ENCODE results near the gene DCLK1. TPM values are rescaled to one million over a fixed set of nuclear protein-coding genes. Genes with fewer than 3 reads are reported as not detected.

DCLK1 gene
- total RNA-seq, 4 donors from 2014 or later, result 20.5 to 40.1 (median 28.7) TPM

GRCh38 chr13:36096461-36097416, 34.4 kb downstream of the DCLK1 start:
- peak overlapping the region in 1 of 4 donors; percentile 42 for H3K27ac ChIP-seq (replicated peaks in 1 of 4)
- 92% methylated on average over 5 of the region's 5 CpGs for WGBS
- no peaks in the 10 kb centered on the region for H3K4me1 ChIP-seq
- intact Hi-C loops (cut with DNase I), result no loop called here
- DNase-seq (ENCODE audit: extremely low spot score), result no peak
- H3K9me3 ChIP-seq, result no peaks in the 10 kb centered on the region
- no peaks in the 10 kb centered on the region for H3K27me3 ChIP-seq
- H3K36me3 ChIP-seq, result no peaks in the 10 kb centered on the region
- TF ChIP-seq CTCF (IDR thresholded peaks at IDR 0.05) (no peak), POLR2A (IDR thresholded peaks at IDR 0.05; ENCODE audit: low read depth) (no peak), POLR2AphosphoS5 (IDR thresholded peaks at IDR 0.05) (no peak), EP300 (IDR thresholded peaks at IDR 0.05) (no peak)
- no peak overlapping the region for H3K4me3 ChIP-seq

- TF ChIP-seq EP300 (IDR thresholded peaks at IDR 0.05) (no peak), POLR2AphosphoS5 (IDR thresholded peaks at IDR 0.05) (no peak), CTCF (IDR thresholded peaks at IDR 0.05) (no peak)
- no peaks in the 10 kb centered on the region for H3K27me3 ChIP-seq
- no peak overlapping the region for H3K4me3 ChIP-seq
- no peaks in the 10 kb centered on the region for H3K9me3 ChIP-seq
- WGBS, result 71% methylated on average over 4 of the region's 4 CpGs
- DNase-seq (ENCODE audit: extremely low spot score), result no peak
- H3K27ac ChIP-seq (replicated peaks in 1 of 4), result no peak overlapping the region
- no peaks in the 10 kb centered on the region for H3K36me3 ChIP-seq
- intact Hi-C loops (cut with DNase I), result no loop called here
- peaks cover 0 to 1% (median 0%) of the 10 kb centered on the region in 4 donors for H3K4me1 ChIP-seq
These were observed 36.7 kb downstream of the DCLK1 start for GRCh38 chr13:36094478-36094877.

GRCh38 chr13:36090592-36090991, 40.6 kb downstream of the DCLK1 start:
- Histone ChIP-seq H3K9me3 (no peaks in the 10 kb centered on the region), H3K27ac (replicated peaks in 1 of 4) (no peak overlapping the region), H3K36me3 (no peaks in the 10 kb centered on the region), H3K4me1 (peaks cover 0 to 8% (median 3%) of the 10 kb centered on the region in 4 donors), H3K4me3 (no peak overlapping the region), H3K27me3 (no peaks in the 10 kb centered on the region)
- intact Hi-C loops (cut with DNase I), result no loop called here
- TF ChIP-seq POLR2AphosphoS5 (IDR thresholded peaks at IDR 0.05) (no peak), POLR2A (IDR thresholded peaks at IDR 0.05; ENCODE audit: low read depth) (no peak), EP300 (IDR thresholded peaks at IDR 0.05) (no peak), CTCF (IDR thresholded peaks at IDR 0.05) (no peak)
- no peak for DNase-seq (ENCODE audit: extremely low spot score)
- WGBS, result 91% methylated on average over 7 of the region's 7 CpGs

GRCh38 chr13:36089130-36089647, 42.0 kb downstream of the DCLK1 start:
- Histone ChIP-seq H3K4me1 (peaks cover 0 to 8% (median 3%) of the 10 kb centered on the region in 4 donors), H3K27me3 (no peaks in the 10 kb centered on the region), H3K27ac (replicated peaks in 1 of 4) (no peak overlapping the region), H3K36me3 (no peaks in the 10 kb centered on the region), H3K9me3 (no peaks in the 10 kb centered on the region), H3K4me3 (no peak overlapping the region)
- 86% methylated on average over 7 of the region's 7 CpGs for WGBS
- TF ChIP-seq POLR2A (IDR thresholded peaks at IDR 0.05; ENCODE audit: low read depth) (no peak), CTCF (IDR thresholded peaks at IDR 0.05) (no peak), EP300 (IDR thresholded peaks at IDR 0.05) (no peak), POLR2AphosphoS5 (IDR thresholded peaks at IDR 0.05) (no peak)
- intact Hi-C loops (cut with DNase I), result no loop called here
- DNase-seq (ENCODE audit: extremely low spot score), result no peak

Data from esophagus muscularis mucosa (tissue), 4 donors.